HG03354 (cell line): ENCODE measurements around the gene FAU.

Experiments used
- ATAC-seq: cut with Tn5 transposase; IDR thresholded peaks from one replicate; pipeline ENCODE4 v1.9.1; 2021; ENCODE audit warnings: mild to moderate bottlenecking; ENCODE audit not compliant: unreplicated experiment, poor library complexity, severe bottlenecking

FAU gene

DNA sequence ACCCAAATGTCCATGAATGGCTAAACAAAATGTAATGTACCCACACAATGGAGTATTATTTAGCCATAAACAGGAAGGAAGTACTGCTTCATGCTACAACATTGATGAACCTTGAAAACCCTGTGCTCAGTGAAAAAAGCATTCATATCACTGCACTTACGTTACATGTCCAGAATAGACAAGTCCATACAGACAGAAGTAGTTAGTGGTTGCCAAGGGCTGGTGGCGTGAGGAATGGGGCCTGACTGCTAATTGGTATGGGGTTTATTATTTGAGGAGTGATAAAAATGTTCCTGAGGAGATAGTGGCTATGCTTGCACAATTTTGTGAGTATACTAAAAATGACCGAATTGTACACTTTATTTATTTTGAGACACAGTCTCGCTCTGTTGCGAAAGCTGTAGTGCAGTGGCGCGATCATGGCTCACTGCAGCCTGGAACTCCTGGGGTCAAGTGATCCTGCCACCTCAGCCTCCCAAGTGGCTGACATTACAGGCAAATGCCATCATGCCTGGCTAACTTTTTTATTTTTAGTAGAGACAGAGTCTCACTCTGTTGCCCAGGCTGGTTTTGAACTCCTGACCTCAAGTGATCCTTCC, 20.1 kb upstream of the FAU start:
- no peak for ATAC-seq

DNA sequence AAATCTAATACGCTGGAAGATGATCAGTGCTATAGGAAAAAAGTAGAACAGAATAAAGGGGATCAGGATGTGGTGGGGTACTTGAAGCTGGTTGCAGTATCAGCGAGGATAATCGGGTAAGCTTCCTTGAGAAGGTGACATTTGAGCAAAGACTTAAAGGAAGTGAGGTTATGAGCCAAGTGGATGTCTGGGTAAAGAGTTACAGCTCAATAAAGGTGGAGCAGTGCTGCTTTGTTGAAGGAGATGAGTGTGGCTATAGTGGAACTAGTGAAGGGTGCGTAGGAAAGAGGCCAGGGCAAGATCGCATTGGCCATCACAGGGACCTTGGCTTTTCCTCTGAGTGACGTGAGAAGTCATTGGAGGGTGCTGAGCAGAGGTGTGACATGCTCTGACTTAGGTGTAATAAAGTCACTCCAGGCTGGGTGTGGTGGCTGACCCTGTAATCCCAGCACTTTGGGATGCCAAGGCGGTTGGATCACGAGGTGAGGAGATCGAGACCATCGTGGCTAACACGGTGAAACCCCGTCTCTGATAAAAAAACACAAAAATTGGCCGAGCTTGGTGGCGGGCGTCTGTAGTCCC, 14.7 kb upstream of the FAU start:
- ATAC-seq = no peak

DNA sequence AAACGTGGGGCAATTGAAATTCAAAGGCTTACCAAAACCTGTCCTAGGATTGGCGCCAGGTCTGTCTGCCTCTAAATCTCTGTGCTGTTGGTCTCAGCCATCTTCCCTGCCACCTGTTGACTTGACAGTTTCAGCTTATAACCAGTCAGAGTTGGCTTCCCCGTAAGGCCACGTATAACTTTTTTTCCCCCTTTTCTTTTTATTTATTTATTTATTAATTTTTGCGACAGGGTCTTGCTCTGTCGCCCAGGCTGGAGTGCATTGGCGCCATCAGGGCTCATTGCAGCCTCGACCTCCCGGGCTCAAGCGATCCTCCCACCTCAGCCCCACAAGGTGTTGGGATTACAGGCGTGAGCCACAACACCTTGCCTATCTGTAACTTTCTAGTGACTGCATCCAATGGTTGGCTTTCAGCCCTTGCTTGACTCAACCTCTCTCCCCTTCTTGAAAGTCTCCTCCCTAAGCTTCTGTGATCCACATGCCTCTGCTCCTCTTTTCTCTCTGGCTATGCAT, 13.8 kb upstream of the FAU start:
- no peak for ATAC-seq

DNA sequence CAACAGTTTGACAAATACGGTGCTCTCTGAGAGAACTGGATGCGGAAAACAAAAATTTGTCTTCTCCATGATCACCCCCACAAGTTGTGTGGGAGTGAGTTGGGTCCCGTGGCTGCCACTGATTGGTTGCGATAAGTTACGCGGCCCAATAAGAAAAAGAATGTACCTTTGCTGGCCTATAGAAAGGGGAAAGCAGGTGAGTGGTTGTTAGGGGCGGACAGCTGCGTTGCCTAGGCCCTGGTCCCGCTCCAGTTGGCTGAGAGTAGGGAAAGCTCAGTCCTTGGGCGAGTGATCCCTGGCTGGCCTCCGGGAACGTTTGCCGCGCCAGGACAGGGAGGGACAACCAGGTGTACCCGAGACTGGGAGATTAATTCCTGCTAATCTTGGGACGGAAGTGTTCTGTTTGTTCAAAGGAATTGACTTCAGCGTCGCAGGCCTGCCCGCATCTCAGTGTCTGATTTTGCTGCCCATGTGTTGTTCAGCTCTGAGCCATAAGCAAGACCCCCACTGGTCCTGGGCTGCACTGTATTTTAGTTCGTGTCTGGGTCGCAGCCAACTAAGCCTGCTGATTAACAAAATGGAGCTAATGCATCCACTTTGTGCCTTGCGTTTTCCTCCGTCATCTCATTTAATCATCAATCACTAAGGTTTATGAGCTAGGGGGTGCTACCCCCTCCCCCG, 13.2 kb upstream of the FAU start:
- ATAC-seq = peak; percentile 68

DNA sequence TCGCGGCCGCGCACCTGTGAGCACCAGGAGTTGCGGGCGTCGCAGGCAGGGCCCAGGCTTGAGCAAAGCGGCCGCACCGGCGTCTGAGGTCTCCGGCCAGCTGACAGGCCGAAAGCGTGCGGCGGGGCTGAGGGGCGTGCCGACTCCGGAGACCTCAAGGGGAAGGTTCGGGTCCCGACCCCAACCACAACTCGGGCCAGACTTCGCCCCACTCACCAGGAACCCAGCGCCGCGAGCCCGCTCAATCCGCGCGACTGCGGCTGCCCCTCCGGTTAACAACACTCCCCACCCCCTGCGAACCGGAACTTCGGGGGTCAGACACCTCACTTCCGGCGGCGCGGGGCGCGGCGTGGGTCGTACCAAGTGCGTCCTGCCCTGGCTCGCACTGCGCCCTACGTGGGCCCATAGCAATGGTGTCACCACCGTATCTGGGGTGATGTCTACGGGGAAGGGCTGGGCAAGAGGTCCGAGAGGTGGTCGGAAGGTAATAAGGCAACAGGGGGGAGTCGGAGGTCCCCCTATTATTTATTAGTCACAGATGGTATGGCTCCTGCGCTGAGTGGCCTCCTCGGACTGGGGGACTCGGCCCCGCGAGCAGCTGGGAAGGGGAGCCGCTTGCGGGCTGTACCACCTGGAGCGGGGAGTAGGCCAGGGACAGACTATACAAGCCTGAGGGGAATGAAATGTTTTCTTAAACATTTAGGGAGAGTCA, 12.5 kb upstream of the FAU start, which contains the start of gene SYVN1:
Gene SYVN1 (minus strand): TSS at position 280 of the 712 bp plus-strand sequence. CDS start 918 bp downstream, outside the sequence.
- ATAC-seq = peak; percentile 61

DNA sequence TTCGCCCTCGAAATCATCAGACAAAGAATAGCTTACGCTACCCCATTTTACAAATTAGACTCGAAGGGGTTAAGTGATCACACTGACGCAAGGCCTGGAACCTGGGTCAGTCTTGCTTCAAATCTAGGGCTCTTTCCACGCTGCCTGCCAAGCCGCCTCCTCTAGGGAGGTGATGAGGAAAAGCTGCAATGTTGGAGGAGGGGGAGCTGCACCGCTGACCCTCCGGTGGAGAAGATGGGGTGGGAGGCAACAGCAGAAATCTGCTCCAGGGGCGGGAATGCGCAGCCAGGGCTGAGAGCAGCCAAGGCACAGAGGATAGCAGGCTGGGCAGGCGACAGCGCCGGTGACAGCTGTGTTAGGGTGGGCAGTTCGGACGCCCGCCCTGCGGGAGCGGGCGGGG, 11.8 kb upstream of the FAU start:
- ATAC-seq = peak; percentile 0

DNA sequence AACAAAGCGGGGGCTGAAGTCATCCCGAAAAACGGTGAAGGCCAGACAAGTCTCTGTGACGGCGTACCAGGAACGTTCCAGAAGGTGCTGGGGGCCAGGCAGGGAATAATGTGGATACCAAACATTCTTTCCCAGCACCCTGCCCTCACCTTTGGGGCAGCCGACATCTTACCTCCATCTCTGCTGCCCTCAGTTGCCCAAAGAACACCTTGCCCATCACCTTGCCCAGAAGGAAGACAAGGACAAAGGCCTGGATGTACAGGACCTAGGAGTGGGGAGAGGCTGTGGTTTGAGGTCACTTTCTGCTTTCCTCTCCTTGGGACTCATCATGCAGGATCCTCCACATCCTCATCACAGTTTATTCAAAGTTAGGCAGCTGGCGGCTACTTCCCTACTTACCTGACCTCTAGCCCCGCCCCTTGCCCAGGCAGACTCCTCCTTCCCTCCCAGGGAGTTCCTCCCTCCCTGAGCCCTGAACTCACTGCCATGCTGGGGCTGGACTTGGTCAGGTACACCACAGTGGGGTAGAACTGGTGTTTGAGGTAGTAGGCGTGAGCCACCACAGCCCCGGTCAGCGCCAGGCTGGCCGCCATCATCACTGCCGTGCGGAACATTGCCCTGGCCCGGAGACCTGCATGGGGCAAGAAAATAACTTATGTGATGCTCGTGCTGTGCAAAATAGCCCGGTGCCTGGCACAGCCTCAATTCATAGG, 11.2 kb upstream of the FAU start:
- ATAC-seq = no peak

DNA sequence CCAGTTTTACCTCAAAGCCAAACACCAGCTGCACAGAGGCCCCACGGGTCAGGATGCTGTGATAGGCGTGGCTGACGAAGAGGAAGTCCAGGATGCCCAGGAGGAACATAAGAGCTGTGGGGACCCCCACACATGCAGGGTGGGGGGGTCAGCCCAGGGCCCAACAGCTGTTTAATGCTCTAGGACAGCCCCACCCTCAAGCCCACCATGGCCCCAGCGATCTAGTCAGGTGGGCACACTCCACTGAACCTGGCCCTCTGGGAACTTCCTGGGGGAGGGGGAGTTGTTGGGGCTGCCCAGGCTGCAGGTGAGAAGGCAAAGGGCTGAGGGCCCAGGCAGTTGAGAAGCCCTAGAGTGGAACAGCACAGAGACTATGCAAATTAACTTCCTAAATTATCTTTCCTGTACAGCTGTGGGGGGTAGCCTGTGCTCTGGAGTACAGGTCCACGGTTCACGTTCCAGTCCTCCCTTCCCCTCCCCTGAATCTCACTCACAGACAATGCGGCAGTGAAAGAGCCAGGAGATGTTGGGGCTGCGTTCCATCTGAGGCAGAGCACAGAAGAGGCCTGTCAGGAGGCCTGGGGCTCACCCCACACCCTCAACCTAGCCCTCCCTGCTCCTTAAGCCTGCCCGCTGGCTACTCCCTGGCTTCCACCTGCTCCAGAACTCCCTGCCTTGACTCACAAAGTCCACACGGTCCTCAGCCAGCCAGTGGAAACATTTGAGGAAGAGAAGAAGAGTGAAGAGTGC, 10.5 kb upstream of the FAU start:
- ATAC-seq = no peak

DNA sequence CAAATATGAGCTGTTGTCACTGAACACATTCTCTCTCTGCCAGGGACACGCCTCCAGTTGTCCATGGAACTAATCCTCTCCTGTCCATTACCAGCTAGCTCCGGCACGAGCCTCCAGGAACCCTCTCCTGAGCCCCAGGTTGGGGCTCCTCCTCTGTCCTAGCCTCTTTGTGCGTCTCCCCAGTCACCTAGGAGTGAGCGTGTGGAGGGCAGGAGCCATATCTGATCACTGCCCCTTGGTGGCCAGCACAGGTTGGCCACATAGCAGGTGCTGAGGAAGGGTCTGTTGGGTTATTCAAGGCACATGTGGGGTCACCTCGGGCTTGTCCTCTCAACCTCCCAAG, 9.9 kb upstream of the FAU start:
- no peak for ATAC-seq

DNA sequence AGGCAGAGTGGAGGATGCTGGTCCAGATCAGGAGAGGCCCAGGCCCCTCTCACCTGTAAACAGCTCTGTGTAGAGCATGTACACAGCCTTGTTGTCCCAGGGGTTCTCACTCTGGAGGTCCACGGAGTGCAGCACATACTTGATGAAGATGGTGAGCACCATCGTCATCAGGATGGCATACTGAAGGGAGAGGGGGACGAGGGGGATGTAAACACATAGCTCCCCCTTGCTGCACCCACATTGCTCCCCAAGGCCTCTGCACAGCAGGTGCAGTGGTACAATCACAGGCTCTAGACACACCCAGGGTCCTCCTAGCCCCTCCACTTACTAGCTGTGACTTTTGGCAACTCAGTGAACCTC, 9.5 kb upstream of the FAU start:
- ATAC-seq = no peak

DNA sequence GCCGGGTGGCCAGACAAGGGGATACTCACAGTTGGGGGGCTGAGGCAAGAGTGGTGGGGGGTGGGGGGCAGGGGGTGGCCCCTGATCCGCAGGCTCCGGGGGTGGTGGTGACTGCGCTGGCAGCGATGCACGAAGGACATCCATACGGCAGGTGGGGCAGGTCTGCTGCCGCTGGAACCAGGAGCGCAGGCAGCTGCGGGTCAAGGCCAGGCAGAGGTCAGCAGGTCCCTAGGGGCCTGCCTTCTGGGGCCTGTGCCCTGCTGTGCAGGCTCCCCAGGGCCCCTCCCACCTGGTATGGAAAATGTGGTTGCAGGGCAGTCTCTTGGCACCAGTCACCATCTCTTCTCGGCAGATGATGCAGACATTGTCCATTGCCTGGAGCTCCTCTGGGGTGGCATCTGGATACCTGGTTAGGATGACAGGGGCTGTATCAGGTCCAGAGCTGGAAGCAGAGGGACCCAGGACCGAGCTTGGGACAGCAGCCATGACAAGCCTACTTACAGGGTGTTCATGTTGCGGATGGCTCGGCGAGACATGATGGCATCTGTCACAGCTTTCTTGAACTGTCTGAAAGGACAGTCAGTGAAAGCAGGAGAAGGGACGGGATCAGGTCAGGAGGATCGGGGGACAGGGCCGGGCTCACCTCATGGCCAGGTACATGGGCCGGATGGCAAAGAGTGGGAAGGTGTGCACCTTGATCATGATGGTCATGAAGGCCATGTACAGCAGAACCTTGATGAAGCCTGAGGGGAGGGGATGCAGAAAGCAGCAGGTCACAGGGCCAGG, 8.9 kb upstream of the FAU start:
- ATAC-seq = no peak

DNA sequence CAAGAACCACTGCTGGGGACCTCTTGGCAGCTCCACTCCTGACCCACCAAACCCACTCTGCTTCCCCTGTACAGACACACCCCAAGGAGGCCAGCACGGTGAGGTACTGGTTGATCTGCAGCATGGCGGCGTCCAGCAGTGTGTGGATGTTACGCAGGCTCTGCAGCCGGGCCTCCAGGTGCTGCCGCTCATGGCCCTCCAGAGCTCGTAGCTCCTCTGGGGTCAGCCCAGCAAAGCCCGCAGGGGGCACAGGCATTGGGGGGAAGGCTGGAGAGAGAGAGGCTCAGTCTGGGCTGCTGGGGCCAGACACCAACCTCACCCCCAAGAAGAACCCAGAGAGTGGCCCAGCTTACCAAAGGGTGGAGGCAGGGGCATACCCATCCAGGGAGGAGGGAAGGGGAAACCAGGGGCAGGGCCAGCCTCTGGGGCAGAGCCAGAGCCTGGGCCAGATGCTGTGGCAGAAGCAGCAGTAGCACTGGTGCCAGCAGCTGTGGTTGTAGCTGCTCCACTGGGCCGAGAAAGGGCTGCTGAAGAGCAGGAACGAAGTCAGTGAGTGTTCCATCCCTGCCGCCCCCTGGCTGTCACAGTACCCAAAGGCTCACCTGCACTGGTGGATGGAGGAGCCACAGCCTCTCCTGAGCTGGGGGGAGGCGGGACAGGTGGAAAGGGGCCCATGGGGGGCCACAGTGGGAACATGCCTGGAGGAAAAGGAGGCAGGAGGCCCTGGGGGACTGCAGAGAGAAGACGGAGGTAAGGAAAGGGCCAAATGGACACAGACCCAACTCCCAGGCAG, 7.9 kb upstream of the FAU start:
- ATAC-seq = no peak

DNA sequence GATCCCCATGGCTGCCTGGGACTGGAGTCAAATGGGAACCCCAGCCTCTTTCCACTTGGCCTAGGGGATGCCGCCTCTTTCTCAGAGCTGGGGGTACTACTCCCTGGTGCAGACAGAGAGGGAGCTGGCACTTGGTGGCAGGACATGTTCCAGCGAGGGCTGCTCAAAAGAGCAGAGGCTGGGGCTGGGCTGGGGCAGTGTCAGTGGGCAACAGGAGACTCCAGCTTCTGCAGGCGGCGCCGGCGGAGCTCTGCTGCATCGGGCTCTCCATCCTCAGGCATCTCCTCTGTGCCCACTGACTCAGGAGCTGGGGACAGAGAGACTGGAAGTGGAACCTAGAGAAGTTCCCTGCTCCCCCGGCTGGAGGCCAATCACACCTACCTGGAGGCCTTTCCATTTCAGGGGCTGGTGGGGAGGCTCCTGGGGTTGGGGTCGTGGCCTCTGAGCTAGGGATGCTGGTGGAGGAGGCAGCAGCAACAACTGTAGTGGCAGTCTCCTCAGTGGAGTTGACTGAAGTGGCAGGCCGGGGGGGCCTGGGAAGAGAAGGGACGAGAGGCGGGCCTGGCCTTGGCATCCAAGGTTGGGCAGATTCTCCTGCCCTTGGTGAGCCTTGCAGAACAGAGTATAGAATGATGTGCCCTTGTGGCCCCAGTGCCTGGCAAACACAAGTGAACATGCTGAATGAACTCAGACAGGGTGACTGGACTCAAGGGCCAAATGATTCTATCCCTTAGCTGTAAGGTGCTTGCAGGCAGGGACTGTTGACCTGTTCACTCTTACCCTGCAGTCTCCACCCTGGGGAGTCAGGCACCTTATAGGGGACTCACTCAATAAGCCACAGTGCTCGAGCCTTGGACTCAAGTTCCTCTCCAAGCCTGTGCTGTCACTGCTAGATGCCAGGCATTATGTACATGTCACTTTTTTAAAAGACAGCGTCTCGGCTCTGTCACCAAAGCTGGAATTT, 6.5 kb upstream of the FAU start:
- ATAC-seq = no peak

DNA sequence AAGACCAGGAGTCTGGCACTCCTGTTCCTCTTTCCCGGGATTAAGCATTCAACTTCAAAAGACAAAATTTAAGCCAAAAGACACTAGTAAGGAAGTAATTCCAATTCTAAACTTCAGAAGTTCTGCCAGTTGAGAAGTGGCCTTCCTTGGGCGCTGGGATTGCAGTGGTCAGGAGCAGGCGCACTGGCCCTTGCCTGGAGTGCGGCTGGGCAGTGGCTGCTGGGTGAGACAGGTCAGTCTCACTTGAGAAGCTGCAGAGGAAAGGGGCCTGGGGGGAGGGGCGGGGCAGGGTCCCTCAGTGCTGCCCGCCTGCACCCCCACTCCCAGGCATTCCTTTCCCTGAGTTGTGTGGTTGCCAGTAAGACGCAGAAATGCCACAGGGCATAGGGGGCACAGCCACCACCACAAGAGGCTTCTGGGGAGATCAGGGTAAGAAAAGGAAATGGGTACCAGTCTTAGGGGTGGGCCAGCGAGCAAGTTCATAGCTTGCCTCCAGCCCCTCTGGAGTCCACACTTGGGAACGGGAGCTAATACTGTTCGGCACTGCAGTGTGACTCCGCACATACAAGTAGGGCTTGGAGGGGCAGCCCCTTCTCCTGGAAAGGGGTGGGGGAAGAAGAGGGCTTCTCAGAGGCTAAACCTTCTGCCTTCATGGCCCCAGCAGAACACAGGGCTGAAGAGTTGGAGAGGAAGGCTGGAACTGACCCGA, 5.7 kb upstream of the FAU start:
- no peak for ATAC-seq

DNA sequence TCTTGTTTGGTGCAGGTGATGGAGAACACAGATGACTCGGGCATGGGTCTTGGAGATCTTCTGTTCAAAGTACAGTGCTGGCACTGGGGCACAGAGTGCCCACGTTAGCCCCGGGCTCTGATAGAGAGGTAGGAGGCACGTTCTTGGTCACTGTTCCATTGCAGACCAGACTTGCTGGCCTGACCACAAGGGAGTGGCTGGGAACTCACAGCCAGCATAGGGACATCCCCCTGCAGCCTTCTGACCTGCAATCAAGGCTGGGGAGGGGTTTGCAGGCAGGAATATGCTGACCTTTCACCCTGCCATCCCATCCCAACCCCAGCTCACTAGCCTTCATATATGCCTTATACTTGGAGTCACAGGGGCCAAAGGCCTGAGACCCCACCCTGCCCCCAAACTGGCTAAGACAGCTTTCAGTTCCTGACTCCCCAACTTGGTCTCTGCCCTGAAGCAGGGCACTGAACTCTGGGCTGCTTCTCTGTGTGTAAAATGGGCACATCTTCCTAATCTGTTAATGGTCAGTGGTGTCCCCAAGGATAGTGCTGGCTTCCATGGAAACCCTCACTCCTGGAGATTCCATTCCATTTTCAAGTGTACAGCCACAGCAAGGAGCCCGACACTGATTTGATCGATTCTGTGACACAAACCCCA, 4.8 kb upstream of the FAU start:
- no peak for ATAC-seq
